Stimulated activated CD4-positive, alpha-beta T cell treated with anti-CD3 and anti-CD28 coated beads, TNF-alpha, amount 100 ng/mL, for 48 hours (primary cell): Measurements from ENCODE around the gene STEAP3.

ENCODE experiments used
- DNase-seq, 3 donors: peaks; one replicate each; pipeline ENCODE4 v3.0.0-alpha.2; 2020; ENCODE audit warnings: low read depth in 3 of 3

The STEAP3 gene

GRCh38 chr2:119293900-119294299 lies 70.3 kb downstream of the STEAP3 start:
- DNase-seq: no peak

DNA sequence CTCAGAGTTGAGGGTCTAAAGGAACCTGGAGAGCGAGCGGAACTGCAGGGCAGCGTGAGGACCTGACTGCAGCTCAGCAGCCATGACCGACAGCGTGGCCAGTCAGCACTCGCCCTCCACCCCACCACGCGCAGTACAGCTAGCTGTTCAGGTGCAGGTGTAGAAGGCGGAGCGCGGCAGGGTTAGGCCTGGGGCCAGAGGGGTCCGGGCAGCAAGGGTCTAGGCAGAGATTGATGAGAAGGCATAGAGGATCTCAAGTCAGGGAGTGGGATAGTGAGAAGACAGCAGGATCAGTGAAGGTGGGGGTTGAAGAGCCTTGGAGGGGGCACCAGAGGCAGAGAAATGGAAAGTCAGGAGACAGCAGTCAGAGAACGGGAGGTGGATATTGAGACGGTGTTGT lies 71.0 kb downstream of the STEAP3 start:
- no peak for DNase-seq

DNA sequence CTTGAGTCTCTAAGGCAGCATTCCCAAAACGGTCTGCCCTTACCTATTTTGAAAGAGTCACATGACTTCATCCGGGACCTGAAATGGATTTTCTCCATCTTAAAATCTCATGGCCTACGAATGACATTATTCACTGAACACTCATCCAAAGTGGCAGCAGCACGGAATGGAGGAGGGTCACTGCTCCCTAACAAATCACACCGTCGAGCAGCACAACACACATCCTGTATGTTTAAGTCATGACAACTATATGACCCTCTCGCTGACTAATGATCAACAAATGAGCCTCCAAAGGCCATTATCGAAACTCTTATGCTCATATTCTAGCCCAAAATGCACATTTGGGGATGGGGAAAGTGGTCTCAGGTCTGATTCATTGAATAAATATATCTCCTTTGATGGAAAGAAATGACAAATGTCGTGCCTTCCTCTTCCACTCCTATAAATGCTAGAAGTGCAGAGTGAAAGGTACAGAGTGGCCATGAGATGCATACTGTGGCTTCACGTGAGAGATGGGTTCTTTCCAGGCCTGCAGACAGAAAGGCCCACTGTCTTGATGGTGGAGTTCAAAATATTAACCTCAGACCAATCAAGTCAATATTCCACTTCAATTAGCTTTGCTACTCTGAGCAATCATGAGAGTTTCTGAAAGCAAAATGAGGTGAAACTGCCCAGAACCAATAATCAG lies 72.2 kb downstream of the STEAP3 start:
- no peak for DNase-seq

GRCh38 chr2:119301413-119301812 lies 77.8 kb downstream of the STEAP3 start:
- DNase-seq: no peak

DNA sequence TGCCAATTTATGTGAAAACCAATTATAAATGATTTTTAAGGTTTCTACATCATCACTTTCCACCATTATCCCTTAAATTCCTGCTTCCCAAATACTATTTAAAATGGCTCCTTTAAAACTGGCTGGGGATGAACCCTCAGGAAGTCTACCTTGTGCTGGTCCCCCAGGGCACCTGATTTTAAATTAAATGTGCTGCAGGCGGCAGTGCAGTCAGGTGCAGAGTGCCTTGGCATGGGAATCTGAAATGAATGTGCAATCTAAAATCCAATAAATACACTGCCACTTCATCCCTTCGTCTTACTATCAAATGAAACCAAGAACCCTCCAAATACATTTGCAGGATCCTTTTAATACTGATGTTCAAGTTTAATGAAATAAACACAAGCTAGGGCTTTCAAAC lies 81.2 kb downstream of the STEAP3 start:
- no peak for DNase-seq

- no peak for DNase-seq
Observed at GRCh38 chr2:119305497-119306195, 82.0 kb downstream of the STEAP3 start.

- no peak for DNase-seq
Observed at GRCh38 chr2:119306196-119306590, 82.6 kb downstream of the STEAP3 start.

DNA sequence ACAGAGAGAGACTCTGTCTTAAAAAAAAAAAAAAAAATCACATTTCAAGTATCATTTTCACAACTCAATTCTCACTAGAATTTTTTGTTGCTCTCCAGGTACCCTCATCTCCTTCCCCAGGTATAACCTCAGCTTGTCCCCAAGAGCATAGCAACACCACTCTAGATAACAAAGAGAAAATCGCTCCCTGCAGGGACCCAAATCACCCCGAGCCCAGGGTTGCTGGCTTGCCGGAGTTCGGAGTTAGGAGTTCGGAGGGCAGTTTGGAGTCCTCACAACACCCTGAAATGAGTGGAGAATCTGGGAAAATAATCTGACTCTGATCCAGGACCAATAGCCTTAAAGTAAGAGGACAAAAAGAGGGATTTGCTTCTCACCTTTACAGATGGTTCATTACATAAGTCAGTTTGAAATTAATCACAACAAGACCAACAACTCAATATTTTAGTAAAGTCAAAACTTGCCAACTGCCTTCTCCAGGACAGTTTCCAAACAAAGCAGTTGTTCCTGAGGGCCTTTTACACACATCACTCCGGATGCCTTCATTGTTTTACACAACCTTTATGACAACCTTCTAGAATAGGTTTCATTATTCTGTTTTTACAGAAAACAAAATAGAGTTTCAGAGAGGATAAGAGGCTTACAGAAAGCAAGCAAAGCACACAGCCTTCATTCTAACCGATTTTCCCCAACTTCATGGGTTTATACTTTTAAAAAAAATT lies 83.9 kb downstream of the STEAP3 start:
- DNase-seq: no peak

DNA sequence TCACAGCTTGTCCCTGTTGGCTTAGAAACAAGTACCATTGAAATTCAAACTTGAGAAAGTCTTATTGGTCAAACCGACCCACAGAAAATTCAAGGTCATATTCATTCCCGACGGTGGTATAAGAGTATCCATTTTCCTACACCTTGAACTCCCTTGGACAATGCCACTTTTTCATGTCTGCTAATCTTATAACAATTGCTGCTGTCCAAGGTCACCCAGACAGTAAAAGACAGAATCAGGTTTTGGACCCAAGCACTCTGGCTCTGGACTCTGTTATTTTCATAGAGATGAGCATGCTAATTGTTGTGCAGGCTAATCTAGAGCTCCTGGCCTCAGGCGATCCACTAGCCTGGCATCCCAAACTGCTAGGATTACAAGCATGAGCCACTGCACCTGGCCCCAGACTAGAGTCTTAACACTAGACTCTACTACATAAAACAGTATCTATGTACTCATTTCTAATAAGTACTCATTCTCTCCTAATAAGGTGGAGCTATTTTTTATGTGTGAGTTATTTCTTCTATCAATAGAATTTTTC lies 85.2 kb downstream of the STEAP3 start:
- DNase-seq: no peak

GRCh38 chr2:119311371-119311770 lies 87.7 kb downstream of the STEAP3 start:
- no peak for DNase-seq

DNA sequence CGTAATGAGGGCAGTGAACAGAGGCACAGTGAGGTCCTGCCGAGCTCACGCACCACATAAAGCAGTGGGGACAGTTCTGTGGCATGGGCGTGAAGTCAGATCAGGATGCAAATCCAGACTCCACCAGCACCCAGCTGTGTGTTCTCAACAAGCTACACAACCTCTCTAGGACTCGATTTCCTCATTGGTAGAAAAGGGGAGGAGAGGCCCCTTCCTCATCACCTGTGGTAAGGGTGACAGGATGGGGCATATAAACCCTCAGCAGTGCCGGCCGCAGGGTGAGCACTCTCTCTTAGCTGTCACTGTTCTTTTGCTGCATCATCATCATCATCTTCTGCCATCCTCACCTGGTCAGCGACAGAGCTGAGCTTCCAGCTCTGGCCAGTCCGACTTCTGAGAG lies 88.2 kb downstream of the STEAP3 start:
- DNase-seq: no peak
